Breast epithelium (tissue), 3 donors: Measurements from ENCODE around the gene UGT1A9.

ENCODE experiments used
- POLR2A ChIP-seq: fragments of 450-650 bp; IDR thresholded peaks from one replicate; pipeline ENCODE4 v1.6.1; 2016; ENCODE audit warnings: antibody characterized with exemption, mild to moderate bottlenecking, moderate library complexity
- TF ChIP-seq, protein P1 (sequence below), 3 donors: fragments of 450-650 bp; IDR thresholded peaks; one replicate each; pipeline ENCODE4 v1.5.1; 2016 to 2017; ENCODE audit warnings: antibody characterized with exemption in 3 of 3, mild to moderate bottlenecking in 3 of 3, moderate library complexity in 3 of 3

DNA sequence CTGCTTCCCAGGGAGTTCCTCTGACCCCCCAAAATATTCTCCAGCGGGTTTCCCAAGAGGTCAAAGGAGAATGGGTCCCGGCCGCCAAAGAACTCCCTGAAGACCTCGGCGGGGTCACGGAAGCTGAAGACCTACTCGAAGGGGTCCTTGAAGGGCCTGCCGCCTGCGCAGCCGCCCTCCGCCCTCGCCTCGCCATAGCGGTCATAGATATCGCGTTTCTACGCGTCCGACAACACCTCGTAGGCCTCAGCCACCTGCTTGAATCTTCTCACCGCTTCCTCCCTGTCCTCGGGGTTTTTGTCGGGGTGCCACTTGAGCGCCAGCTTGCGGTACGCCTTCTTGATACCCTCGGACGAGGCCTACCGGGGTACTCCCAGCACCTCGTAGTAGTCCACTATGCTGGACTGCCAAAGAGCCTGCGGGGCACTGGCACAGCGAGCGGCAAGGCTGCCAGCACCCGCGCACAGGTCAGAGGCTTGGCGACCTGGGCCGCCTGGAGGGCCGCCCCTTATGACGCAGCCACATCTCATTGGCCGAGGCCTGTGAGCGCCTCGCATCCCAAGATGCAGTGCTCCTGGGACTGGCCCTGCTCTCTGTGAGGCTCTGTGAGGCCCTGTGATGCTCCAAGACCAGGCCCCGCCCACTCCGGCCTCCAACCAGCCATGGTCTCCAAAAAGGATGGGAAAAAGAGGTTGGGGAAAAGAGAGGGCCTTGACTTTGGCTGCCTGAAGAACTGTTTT is 83.3 kb downstream of the UGT1A9 start:
- TF ChIP-seq, protein P1, sequence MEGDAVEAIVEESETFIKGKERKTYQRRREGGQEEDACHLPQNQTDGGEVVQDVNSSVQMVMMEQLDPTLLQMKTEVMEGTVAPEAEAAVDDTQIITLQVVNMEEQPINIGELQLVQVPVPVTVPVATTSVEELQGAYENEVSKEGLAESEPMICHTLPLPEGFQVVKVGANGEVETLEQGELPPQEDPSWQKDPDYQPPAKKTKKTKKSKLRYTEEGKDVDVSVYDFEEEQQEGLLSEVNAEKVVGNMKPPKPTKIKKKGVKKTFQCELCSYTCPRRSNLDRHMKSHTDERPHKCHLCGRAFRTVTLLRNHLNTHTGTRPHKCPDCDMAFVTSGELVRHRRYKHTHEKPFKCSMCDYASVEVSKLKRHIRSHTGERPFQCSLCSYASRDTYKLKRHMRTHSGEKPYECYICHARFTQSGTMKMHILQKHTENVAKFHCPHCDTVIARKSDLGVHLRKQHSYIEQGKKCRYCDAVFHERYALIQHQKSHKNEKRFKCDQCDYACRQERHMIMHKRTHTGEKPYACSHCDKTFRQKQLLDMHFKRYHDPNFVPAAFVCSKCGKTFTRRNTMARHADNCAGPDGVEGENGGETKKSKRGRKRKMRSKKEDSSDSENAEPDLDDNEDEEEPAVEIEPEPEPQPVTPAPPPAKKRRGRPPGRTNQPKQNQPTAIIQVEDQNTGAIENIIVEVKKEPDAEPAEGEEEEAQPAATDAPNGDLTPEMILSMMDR (IDR thresholded peaks at IDR 0.05), result no peak
- TF ChIP-seq POLR2A, result no peak
